ENCODE measurements around the gene TUBB8.
"Not testable (repeated sequence)": the region's sequence is repeated elsewhere in the genome, so short reads cannot be mapped to it uniquely, and the experiment has no call there.

Gene TUBB8

DNA sequence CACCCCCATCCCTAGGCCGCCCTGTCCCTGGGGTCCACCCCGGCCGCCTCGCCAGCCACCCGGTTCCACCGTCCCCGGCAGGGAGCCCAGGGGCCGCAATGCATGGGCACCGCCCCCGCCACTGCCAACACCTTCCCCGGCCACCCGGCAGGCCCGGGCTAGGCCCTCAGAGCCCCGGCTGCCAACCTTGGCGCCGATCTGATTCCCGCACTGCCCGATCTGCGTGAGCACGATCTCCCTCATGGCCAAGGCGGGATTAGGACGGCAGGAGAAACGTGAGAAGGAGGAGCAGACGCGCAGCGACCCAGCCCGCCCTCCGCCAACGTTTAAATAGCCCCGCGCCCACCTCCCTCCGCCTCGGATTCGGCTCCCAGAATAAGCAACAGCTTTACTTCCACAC, at the start of gene TUBB8:
Gene TUBB8 (minus strand): TSS at position 301 of the 400 bp plus-strand sequence. CDS start 58 bp downstream, at position 243.
- no peak for DNase-seq

DNA sequence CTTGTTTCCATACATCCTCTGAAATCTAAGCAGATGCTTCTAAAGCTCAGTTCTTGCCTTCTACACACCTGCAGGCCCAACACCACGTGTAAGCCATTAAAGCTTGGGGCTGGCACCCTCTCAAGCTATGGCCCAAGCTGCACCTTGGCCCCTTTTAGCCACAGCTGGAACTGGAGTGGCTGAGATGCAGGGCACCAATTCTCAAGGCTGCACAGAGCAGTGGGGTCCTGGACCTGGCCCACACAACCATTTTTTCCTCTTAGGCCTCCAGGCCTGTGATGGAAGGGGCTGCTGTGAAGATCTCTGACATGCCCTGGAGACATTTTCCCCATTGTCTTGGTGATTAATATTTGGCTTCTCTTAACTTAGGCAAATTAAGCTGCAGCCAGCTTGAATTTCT, 47.4 kb upstream of the TUBB8 start:
- DNase-seq: no peak

DNA sequence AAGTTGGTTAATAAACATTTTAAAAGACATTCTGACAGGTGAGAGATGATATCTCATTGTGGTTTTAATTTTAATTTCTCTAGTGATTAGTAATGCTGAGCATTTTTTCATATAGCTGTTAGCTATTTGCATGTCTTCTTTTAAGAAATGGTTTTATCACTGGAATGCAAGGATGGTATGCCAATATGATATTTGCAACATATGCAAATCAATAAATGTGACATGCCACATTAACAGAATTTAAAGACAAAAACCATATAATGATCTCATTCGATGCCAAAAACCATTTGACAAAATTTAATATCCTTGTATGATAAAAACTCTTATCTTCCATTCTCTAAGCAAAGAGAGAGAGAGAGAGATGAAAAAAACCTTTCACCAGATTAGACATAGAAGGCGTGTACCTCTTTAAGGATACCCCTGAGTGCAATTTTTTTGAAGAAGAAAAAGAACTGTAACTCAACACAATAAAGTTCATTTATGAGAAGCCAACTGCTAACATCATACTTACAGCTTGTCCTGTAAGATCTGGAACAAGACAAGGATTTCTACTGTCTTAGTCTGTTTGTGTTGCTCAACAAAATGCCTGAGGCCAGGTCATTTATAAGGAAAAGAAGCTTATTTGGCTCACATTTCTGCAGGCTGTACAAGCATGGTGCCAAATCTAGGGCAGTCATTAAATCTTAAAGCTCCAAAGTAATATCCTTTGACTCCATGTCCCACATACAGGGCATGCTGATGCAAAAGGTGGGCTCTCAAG, 46.4 kb upstream of the TUBB8 start:
- DNase-seq: no peak

DNA sequence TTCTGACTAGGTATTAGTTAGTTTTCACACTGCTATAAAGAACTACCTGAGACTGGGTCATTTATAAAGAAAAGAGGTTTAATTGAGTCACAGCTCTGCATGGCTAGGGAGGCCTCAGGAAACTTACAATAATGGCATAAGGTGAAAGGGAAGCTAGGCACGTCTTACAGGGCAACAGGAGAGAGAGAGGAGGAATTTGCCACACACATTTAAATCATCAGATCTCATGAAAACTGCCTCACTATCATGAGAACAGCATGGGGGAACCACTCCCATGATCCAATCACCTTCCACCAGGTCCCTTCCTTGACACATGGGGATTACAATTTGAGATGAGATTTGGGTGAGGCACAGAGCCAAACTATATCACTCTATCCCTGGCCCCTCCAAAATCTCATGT, 45.5 kb upstream of the TUBB8 start:
- DNase-seq: no peak

DNA sequence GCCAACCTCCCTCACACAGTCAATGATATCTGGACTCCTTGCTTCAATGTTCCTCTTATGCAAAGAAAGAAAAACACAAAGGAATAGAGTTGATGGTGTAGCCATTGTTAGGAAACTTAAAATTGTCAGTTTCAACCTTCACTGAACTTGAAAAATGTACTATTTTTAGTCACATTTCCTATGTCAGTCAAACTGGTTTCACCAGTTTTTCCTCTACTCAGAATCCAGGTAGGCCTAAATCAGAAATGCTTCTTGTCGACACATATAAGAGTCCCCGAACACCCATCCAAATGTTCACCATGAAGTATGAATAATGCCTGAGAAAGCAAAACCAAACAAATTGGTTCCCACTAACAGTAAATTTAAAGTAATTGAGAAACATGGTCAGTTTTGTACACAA, 43.8 kb upstream of the TUBB8 start:
- no peak for DNase-seq

DNA sequence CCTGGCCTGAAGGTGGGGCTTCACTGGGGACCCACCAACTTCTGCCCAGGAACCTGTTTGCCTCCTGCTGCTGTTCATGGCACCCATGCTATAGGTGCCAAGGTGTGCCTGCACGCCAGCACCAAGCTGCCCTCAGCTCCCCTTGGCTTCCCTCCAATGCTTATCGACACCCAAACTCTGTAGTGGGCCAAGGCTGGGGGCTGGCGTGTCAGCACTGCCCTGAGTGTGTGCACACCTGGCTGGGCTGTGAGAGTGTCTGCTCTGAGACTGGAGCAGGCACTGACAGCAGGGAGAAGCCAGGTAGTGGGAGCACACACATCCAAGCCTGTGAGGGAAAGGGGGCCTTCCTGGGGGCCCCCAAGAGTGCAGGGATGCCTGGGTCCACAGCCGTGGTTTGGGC, 43.1 kb upstream of the TUBB8 start:
- DNase-seq: no peak

DNA sequence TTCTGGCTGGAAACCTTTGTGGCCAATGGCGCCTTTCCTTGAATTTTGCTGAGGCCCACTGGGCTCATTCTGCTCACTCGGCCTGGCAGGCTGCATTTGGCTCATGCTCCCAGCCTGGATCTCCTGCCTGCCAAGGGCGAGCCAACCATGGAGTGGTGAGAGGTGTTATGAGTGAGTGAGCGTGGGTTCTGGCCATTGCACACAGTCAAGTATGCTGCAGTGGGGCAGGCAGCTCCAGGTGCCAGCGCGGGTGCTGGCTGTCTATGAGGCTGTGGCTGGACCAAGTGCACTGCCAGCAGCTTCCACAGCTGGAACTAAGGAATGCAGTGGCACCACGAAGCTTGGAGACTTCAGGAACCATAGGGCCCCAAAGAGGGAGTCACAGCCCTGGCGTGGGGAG, 42.2 kb upstream of the TUBB8 start:
- DNase-seq: no peak

DNA sequence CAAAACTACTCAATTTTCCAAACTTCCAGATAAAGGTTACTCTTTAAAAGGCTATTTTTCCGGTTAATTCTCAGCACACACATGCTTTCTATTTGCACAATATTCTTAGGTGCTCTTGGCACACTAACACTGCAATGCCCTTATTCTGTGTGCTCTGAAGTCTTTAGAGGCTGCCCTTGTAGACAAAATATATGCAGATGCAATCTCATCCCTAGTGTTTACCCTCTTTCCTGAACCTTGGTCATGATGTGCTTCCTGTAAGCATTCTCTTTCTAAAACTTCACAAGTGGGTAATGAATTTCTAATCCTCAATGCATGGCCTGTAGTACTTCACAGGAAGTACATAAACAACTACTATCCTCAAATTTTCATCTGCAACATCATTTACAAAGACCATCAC, 41.1 kb upstream of the TUBB8 start:
- DNase-seq: no peak

DNA sequence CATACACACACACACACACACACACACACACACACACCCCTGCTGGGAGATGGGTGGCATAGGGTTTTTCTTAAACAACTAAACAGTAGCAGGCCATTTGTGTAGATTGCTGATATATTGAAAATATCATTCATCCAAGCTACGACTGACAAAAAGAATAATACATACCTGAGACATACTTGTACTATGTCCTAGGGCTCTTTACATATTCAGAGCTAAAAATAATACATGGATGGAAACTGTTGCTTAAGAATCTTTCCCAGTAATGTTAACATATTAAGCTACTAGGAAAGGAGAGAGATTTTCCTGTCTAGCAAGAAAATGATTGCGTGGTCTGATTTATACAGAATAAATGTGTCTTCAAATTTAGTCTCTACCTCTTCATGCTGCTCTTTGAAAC, 40.2 kb upstream of the TUBB8 start:
- DNase-seq: no peak

DNA sequence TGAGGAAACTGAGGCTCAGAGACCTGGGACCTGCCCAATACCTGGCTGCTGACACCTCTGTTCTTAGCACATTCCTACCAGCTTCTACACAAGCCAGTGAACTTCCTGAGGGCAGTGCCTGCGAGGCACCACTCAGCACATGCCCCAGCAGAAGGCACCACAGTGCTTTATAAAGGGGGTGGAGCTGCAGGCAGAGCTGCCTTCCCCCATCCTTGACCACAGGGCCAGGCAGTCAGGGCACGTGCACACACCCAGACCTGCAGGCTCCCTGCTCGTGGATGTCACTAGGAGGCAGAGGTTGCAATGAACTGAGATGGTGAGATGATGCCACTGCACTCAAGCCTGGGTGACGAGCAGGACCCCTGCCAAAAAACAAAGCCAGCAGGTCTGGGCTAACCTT, 39.2 kb upstream of the TUBB8 start:
- no peak for DNase-seq

DNA sequence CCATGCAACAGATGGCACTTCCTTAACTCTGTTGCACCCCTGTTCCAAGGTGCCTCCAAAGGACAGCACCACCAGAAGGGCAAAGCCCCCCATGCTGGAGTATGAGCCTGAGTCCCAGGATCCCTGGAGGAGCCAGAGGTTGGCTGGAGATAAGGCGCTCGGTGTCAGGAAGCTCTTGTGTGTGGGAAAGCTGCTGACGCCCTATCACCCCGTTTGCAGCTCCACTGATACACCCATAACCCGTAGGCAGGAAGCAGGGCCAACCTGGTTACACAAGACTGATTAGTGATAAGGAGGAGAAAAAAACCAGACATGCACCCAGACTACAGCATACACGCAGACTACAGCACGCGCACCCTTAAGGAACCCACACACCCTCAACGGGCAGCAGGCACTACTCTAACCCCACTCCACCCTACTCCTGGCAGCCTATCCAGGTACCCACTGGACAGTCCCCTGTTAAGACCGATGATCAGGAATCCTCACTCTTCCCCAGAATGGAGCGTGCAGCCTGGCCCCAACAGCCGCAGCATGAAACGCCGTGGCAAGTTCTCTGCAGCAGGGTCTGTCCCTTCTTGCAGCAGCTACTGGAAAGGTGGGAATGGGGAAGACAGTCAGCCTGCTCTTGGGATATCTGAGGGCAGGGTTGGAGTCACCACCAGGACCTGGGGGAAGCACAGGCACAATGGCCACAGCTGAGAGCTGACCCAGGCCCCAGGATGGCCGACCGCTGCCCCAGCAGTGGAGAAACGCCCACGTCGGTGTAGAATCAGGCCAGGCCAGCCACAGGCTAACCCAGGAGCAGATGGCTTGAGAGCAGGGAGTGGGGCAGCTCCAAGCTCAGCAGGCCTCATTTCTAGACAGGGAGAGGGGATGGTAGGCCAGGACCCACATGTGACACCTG, 38.3 kb upstream of the TUBB8 start:
- no peak for DNase-seq

DNA sequence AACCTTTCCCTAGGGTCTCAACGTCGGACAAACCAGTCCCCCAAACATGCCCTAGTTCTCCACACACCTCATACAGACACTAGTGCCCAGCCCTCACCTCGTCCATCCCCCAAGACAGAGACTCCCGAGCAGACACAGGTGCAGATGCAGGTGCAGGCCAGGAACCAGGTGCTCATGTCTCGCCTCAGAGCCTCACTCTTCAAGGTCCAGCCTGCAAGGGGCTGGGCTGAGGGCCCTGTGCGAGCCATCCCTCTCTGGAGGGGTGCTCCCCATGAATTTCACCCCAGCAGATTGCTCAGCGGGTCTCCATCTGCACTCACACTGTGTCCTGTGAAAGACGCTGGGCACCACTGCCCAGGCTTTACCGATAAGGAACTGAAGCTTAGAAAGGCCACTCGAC, 36.9 kb upstream of the TUBB8 start:
- no peak for DNase-seq

DNA sequence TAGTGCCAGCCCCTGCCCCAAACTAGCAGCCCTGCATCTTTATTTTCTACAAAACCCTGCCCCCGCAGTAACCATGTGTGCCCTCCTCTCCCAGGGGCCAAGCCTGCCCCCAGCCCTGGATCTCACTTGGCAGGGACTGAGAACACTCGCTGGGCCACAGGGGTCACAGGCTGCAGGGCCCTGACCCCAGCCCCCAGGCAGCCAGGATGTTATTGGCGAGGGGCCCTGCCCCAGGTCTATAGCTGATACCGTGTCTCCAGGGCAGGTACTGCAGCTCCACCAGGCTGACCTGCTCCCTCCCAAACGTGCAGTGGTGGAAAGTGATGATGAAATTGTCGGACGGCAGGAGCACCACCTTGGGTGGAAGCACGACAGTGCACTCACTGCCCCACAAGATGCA, 35.9 kb upstream of the TUBB8 start:
- DNase-seq: no peak

DNA sequence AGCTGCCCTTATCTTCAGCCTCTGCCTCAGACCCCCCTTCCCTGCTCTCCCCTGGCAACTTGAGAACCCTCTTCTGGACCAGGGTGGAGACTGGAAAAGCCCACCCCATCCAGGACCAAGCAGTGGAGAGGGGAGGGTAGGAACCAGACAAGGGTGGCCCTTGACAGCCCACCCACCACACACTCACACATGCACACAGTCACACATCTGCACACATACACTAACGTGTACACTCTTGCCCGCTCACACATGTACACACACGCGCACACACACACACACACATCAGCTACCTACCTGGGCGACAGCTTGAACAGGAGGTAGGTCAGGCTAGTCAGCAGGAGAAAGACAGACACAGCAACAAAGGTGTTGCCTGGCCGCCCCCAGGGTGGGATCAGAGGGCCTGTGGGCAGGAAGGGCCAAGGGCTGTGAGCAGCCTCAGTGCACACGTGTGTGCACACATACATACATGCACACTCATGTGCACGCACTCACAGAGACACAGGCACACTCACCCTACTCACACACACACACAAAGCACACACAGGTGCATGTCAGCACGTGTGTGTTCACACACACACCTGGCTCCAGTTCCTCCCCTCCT, 34.9 kb upstream of the TUBB8 start:
- no peak for DNase-seq

DNA sequence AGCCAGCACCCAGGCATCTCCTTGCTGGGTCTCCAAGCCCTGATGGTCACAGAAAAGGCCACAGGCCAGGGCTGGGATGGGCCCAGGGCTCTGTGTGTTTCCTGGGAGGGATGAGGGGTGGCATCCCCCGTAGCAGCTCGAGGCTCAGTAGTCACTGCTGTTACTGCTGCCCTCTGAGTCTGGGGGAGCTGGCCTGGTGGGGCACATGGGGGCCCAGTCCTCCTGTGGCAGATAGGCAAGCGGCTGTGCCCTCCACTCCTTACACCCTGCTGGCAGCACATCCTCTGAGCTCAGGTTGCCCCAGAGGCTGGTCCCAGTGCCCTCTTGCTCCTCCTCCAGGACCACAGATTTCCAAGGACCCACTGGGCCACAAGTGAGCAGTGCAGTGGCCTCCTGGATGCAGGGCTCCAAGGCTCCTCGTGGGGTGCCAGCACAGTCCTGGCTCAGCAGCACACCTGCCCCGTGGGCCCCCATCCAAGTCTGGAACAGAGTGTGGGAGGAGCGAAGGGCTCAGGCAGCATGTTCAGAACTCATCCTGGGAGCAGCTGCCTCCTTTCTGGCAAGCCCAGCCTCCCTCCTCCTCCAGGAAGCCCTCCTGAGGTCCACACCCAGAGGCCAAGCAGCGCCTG, 31.5 kb upstream of the TUBB8 start:
- no peak for DNase-seq

DNA sequence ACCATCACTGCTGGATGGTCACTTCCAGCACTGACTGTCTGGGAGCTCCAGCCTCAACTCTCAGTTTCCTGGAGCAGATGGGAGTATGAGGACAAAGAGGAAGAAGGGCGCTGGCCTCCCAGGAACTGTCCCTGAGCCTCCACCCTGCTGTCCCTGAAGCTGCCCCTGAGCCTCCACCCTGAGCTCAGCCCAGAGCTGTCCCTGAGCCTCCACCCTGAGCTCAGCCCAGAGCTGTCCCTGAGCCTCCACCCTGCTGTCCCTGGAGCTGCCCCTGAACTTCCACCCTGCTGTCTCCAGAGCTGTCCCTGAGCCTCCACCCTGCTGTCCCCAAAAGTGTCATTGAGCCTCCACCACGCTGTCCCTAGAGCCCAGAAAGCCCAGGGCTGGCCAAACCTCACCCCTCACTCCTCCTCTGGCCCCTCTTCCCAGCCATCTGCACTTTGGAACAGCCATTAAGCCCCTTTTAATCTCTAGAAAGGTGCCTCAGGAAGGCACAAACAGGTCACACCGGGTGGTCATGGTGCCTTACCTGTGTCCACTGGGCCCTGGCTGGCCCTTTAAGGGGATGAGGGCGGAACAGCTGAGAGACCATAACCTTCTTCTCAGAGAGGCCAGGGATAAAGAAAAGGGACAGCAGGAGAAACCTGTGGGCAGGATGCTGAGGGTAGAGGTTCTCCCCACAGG, 30.6 kb upstream of the TUBB8 start:
- DNase-seq: no peak

DNA sequence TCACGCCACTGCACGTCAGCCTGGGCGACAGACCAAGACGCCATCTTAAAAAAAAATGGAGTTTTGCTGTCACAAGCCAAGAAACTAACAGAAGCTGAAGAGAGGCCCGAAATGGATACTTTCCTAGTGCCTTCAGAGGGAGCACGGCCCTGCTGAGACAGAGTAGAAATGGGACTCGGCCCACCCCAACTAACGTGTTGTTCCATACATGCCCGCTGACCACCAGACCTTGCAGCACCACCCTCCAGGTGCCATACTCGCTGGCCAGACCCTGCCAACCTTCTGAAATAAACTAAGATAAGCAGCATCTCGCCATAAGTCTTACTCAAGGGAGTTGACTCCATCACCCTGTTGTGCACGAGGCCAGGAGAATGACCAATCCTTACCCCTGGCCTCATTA, 29.5 kb upstream of the TUBB8 start:
- no peak for DNase-seq

DNA sequence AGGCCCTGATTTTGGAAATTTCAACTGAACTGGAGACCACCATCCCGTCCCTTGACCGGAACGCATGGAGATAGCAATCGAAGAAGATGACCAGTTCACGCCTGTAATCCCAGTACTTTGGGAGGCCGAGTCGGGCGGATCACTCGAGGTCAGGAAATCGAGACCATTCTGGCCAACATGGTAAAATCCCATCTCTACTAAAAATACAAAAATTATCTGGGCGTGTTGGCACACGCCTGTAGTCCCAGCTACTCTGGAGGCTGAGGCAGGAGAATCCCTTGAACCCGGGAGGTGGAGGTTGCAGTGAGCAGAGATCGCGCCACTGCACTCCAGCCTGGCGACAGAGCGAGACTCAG, 25.1 kb upstream of the TUBB8 start:
- not testable (repeated sequence) for DNase-seq

DNA sequence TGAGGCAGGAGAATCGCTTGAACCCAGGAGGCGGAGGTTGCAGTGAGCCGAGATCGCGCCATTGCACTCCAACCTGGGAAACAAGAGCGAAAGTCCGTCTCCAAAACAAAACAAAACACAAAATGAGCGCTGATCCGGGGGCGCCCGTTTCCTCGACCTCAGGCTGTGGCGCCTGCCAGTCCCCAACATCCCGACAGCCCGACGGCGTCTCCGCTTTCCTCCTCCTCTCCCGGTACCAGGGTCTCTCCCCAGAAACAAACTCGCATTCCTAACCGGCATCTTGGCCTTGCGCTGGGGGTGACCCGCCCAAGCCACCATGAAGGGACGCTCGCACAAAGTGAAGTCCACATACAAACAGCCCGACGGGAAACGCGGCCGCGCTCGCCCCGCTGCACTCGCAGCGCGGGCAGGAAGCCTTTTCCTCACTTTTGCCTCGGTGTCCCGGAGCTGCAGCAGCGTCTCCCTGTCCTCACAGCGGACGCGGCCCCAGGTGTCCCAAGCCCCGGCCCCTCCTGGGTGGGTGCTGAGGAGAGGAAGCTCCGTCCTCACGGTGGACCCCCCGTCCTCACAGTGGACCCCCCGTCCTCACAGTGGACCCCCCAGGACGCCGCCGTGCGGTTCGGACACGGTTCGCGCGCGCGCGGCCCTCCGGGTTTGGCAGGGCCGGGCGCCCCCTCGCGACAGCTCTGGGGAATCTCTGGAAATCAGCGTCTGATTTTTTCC, 24.6 kb upstream of the TUBB8 start:
- peak; percentile 87 for DNase-seq

DNA sequence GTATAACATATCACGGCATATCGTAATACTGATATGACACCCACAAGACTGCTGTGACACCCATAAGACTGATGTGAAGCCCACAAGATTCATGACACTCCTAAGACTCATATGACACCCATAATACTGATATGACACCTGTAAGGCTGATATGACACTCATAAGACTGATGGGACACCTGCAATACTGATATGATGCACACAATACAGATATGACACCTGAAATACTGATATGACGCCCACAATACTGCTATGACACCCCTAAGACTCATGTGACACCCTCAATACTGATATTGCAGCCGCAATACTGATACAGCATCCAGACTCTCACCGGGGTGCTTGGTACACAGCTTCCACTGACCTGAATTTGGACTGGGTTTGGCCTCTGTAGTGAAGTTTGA, 19.1 kb upstream of the TUBB8 start:
- not testable (repeated sequence) for DNase-seq

DNA sequence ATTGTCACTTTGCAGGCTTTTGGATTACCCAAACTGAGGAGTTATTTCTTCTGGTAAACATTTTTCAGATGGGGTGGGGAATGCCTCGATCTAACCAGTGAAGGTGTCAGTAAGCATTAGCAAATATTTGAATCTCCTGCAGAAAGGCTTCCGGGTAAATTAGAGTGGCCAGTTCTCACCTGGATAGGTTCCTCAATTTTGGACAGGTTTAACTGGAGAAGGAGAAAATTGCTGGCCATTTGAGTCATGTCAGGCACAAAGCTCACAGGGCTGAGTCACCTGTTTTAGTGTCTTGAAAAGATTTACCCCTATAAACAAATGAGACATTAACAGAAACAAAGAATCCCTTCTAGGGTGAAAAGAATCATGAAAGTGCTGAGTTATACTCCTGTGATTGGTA, 830 bp upstream of the TUBB8 start:
- DNase-seq: not testable (repeated sequence)

DNA sequence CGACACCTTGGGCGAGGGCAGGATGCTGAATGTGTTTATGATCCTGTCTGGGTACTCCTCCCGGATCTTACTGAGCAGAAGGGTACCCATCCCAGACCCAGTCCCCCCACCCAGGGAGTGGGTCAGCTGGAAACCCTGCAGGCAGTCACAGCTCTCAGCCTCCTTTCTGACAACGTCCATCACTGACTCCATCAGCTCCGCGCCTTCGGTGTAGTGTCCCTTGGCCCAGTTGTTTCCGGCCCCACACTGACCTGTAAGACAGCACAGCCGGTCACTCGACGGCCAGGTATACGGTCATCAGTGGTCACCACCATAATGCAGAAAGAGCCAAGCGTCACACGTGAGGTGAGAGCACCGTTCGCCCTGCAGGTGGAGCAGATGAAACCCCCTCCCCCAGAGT, 1.2 kb downstream of the TUBB8 start:
- DNase-seq: not testable (repeated sequence)
